HepG2 (cell line): ENCODE results near the gene PCED1B. TPM values are rescaled to one million over a fixed set of nuclear protein-coding genes. Genes with fewer than 3 reads are reported as not detected.

Source experiments
- ATAC-seq: fragments of 200-7000 bp; cut with Tn5 transposase; 3 replicates; pipeline ENCODE4 v1.9.1; 2020; ENCODE audit warnings: mild to moderate bottlenecking, moderate library complexity
- BruUV-seq: library from RNA; stranded (reverse); fragments of 400-500 nt; replicated peaks from 2 replicates; lab custom pipeline; 2021; lab: Mats Ljungman, UMichigan
- CTCF ChIA-PET: fragments of 300-600 bp; formaldehyde crosslinking; extraction: SDS; loops from one replicate; lab custom pipeline; 2021; ENCODE audit warnings: low total read pairs, inconsistent platforms, low intra/inter-chr PET ratio; lab: Yijun Ruan, JAX
- POLR2A ChIA-PET: fragments of 350-600 bp; sonication (Branson Sonifier 250); formaldehyde crosslinking; loops from one replicate; lab custom pipeline; 2020; ENCODE audit warnings: antibody characterized with exemption, inconsistent platforms; lab: Yijun Ruan, JAX
- DNase-seq: peaks from one replicate; pipeline ENCODE4 v3.0.0-alpha.2; 2015; ENCODE audit warnings: low spot score
- FAIRE-seq: peaks from 3 replicates; lab custom pipeline; 2011; peaks lifted over from hg19 to GRCh38; lab: Jason Lieb, UNC
- H2AFZ ChIP-seq: one replicate; pipeline ENCODE4 v1.6.1; 2011; ENCODE audit warnings: low read length, inconsistent platforms
- H3K27ac ChIP-seq: fragments of 300-600 bp; 3 replicates; pipeline ENCODE4 v1.8.0; 2011; ENCODE audit warnings: mixed run types, mild to moderate bottlenecking, mixed read lengths, low read length, inconsistent platforms; ENCODE audit not compliant: insufficient read depth; ENCODE audit errors: extremely low read length
- H3K27me3 ChIP-seq, 2 experiments: fragments of 200-600 bp in 1 of 2; 2 replicates in 1 of 2; 3 replicates in 1 of 2; pipeline versions ENCODE4 v1.6.0 to v1.8.0; 2011; ENCODE audit warnings: low read length in 2 of 2, mild to moderate bottlenecking in 2 of 2, moderate library complexity in 2 of 2, inconsistent platforms in 1 of 2; ENCODE audit not compliant: insufficient read depth in 2 of 2, control insufficient read depth in 1 of 2
- H3K36me3 ChIP-seq, 2 experiments: fragments of 200-600 bp in 1 of 2; replicated peaks in 1 of 2; 2 replicates in 1 of 2; 3 replicates in 1 of 2; pipeline versions ENCODE4 v1.5.1 to v1.8.0; 2011; ENCODE audit warnings: low read length in 2 of 2, inconsistent platforms in 1 of 2; ENCODE audit not compliant: insufficient read depth in 2 of 2, control insufficient read depth in 1 of 2
- H3K4me1 ChIP-seq: 2 replicates; pipeline ENCODE4 v1.5.1; 2012; ENCODE audit warnings: low read length, inconsistent platforms; ENCODE audit not compliant: insufficient read depth
- H3K4me2 ChIP-seq: 2 replicates; pipeline ENCODE4 v1.6.0; 2011; ENCODE audit warnings: low read depth, low read length, inconsistent platforms
- H3K4me3 ChIP-seq, 3 experiments: fragments of 200-600 bp in 1 of 3; sonication (generic), shearing (Covaris generic) in 1 of 3; replicated peaks in 1 of 3; 2 replicates each; pipeline ENCODE4 v1.5.1; 2011 to 2016; ENCODE audit warnings: low read length in 3 of 3, inconsistent platforms in 2 of 3, low read depth in 2 of 3, mild to moderate bottlenecking in 2 of 3, control low read depth in 1 of 3, mixed read lengths in 1 of 3; ENCODE audit not compliant: insufficient read depth in 1 of 3
- H3K79me2 ChIP-seq: one replicate; pipeline ENCODE4 v1.6.1; 2011; ENCODE audit warnings: low read length, inconsistent platforms; ENCODE audit not compliant: insufficient read depth
- H3K9ac ChIP-seq: 2 replicates; pipeline ENCODE4 v1.6.0; 2011; ENCODE audit warnings: mild to moderate bottlenecking, low read depth, low read length, inconsistent platforms; ENCODE audit not compliant: insufficient read depth
- H3K9me3 ChIP-seq: 2 replicates; pipeline ENCODE4 v1.5.1; 2012; ENCODE audit warnings: mild to moderate bottlenecking, low read length
- H4K20me1 ChIP-seq: 2 replicates; pipeline ENCODE4 v1.6.0; 2011; ENCODE audit warnings: inconsistent platforms, mild to moderate bottlenecking, low read length, moderate library complexity; ENCODE audit not compliant: insufficient read depth
- DMAP1 ChIP-seq: IDR thresholded peaks from 2 replicates; pipeline ENCODE4 v1.6.1; 2016
- MAFG ChIP-seq: sonication (generic); formaldehyde crosslinking; IDR thresholded peaks from 2 replicates; pipeline ENCODE4 v1.5.1; 2020; ENCODE audit warnings: mild to moderate bottlenecking, missing genetic modification reagents
- NAIF1 ChIP-seq: sonication (generic); formaldehyde crosslinking; IDR thresholded peaks from 2 replicates; pipeline ENCODE4 v1.5.0; 2020; ENCODE audit warnings: mild to moderate bottlenecking, missing genetic modification reagents, borderline replicate concordance
- PHF20 ChIP-seq: sonication (generic); formaldehyde crosslinking; IDR thresholded peaks from 2 replicates; pipeline ENCODE4 v1.5.0; 2020; ENCODE audit warnings: mild to moderate bottlenecking, missing genetic modification reagents
- PITX1 ChIP-seq: sonication (generic); formaldehyde crosslinking; IDR thresholded peaks from 2 replicates; pipeline ENCODE4 v1.5.1; 2020; ENCODE audit warnings: mild to moderate bottlenecking, missing genetic modification reagents
- SMARCE1 ChIP-seq: fragments of 450-650 bp; IDR thresholded peaks from 2 replicates; pipeline ENCODE4 v1.6.1; 2017; ENCODE audit warnings: borderline replicate concordance
- TSC22D2 ChIP-seq: sonication (generic); formaldehyde crosslinking; IDR thresholded peaks from 2 replicates; pipeline ENCODE4 v1.5.1; 2020; ENCODE audit warnings: missing genetic modification reagents, mild to moderate bottlenecking, borderline replicate concordance
- YY1 ChIP-seq: IDR thresholded peaks from 2 replicates; pipeline ENCODE4 v1.6.1; 2011; ENCODE audit warnings: low read length, low read depth, moderate library complexity, mild to moderate bottlenecking; ENCODE audit not compliant: insufficient read depth, insufficient replicate concordance
- ZBTB1 ChIP-seq: sonication (generic); formaldehyde crosslinking; IDR thresholded peaks from 2 replicates; pipeline ENCODE4 v1.4.0; 2020; ENCODE audit warnings: missing genetic modification reagents, borderline replicate concordance
- ZNF136 ChIP-seq: sonication (generic); formaldehyde crosslinking; IDR thresholded peaks from 2 replicates; pipeline ENCODE4 v1.8.1; 2022; ENCODE audit warnings: low read depth, mild to moderate bottlenecking, moderate library complexity, missing genetic modification reagents
- ZSCAN25 ChIP-seq: sonication (generic); formaldehyde crosslinking; IDR thresholded peaks from 2 replicates; pipeline ENCODE4 v1.8.0; 2022; ENCODE audit warnings: mild to moderate bottlenecking, missing genetic modification reagents
- WGBS: methylation state at CpG from one replicate; pipeline ENCODE4 v1.1.6; 2017; ENCODE audit warnings: low lambda C conversion rate; 5-methylcytosine and 5-hydroxymethylcytosine counted together
- in situ Hi-C: cut with HindIII; loops from 2 replicates; pipeline ENCODE4 v1.10.0; 2017; ENCODE audit warnings: low pct_unique_long_range_greater_than_20kb; ENCODE audit not compliant: extremely low pct_ligation_motif_present
- intact Hi-C: fragments of 100-400 bp; cut with micrococcal nuclease; formaldehyde crosslinking; loops from one replicate; pipeline ENCODE4 v1.10.0; 2022; ENCODE audit not compliant: unreplicated experiment
- polyA plus RNA-seq, 8 experiments: library from polyadenylated mRNA; depleted of rRNA in 3 of 8; stranded (reverse) in 7 of 8; unstranded in 1 of 8; fragments of >200 nt; fragmentation: Illumina TruSeq in 4 of 8; extraction: Trizol in 4 of 8; gene quantifications; 2 replicates each; pipeline versions ENCODE4 v1.2.1 to v1.2.3, GENCODE V29; 2011 to 2016; ENCODE audit warnings: low read depth in 4 of 8, missing spikeins in 1 of 8, mixed read lengths in 1 of 8; ENCODE audit not compliant: insufficient read depth in 1 of 8
- total RNA-seq, 5 experiments: library from RNA; depleted of rRNA; stranded (reverse); fragments of >200 nt; fragmentation: Illumina TruSeq; extraction: Trizol; gene quantifications; 2 replicates each; pipeline ENCODE4 v1.2.3, GENCODE V29; 2016; ENCODE audit warnings: low read depth in 1 of 5
- TF ChIP-seq, protein P1 (sequence below): sonication (generic); IDR thresholded peaks from 2 replicates; pipeline ENCODE4 v1.6.1; 2016; ENCODE audit warnings: low read depth, borderline replicate concordance
- TF ChIP-seq, protein P2 (sequence below): IDR thresholded peaks from 2 replicates; pipeline ENCODE4 v1.6.1; 2018; ENCODE audit warnings: missing genetic modification reagents

PCED1B gene
- total and polyA plus RNA-seq, 2 of the 13 experiments (the other 11 are each of a cell fraction or from before 2014, with no cell fraction given) = 0.11 to 0.37 TPM

DNA sequence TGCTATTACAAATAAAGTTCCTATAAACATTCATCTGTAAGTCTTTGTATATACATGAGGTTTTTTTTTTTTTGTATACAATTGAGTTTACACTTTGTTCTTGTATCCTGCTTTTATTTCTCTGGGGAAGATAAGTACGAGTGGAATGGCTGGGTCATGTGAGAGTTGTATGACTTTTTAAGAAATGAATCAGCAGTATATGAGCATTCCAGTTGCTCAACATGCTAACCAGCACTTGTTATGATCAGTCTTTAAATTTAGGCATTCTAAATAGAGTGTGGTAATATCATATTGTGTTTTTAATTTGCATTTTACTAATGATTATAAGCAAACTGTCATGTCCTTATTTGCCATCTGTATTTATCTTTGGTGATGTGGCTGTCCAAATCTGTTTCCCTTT, 45.0 kb downstream of the PCED1B start:
- no peaks in the 10 kb centered on the region for H3K4me1 ChIP-seq
- no peak overlapping the region for H3K4me2 ChIP-seq
- CTCF ChIA-PET = no interaction called here
- intact Hi-C loops (no loop called here), in situ Hi-C loops (no loop called here)
- no peak overlapping the region for H3K27ac ChIP-seq
- BruUV-seq = no TSS peak
- no peaks in the 10 kb centered on the region; a peak in 1 of 5 replicates for H3K27me3 ChIP-seq
- TF ChIP-seq, protein P1, sequence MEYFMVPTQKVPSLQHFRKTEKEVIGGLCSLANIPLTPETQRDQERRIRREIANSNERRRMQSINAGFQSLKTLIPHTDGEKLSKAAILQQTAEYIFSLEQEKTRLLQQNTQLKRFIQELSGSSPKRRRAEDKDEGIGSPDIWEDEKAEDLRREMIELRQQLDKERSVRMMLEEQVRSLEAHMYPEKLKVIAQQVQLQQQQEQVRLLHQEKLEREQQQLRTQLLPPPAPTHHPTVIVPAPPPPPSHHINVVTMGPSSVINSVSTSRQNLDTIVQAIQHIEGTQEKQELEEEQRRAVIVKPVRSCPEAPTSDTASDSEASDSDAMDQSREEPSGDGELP = no peak
- TF ChIP-seq TSC22D2 = no peak
- no peak for TF ChIP-seq SMARCE1
- TF ChIP-seq MAFG (CRISPR knock-in tag) = no peak
- DNase-seq = no peak
- POLR2A ChIA-PET = no interaction called here
- 0% methylated on average over 1 of the region's 1 CpG for WGBS
- FAIRE-seq = no peak
- H4K20me1 ChIP-seq = no peaks in the 10 kb centered on the region
- no peaks in the 10 kb centered on the region for H3K79me2 ChIP-seq
- no peak overlapping the region for H3K9ac ChIP-seq
- no peaks in the 10 kb centered on the region for H3K9me3 ChIP-seq
- no peak overlapping the region for H2AFZ ChIP-seq
- no peak overlapping the region for H3K4me3 ChIP-seq
- no peaks in the 10 kb centered on the region for H3K36me3 ChIP-seq
- ATAC-seq = no peak

DNA sequence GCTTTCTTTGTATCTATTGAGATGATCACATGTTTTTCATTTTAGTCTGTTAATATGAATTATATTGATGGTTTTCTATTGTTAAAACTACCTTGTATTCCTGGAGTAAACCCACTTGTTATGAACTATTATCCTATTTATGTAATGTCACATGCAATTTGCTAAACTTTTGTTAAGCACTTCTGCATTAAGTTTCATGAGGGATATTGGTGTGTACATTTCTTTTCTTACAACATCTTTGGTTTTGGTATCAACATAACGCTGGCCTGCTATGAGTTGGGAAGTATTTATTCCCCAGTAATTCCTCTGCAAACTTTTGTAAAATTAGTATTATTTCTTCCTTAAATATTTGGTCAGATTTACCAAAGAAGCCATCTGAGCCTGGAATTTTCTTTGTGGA, 46.8 kb downstream of the PCED1B start:
- no peaks in the 10 kb centered on the region for H4K20me1 ChIP-seq
- TF ChIP-seq, protein P2, sequence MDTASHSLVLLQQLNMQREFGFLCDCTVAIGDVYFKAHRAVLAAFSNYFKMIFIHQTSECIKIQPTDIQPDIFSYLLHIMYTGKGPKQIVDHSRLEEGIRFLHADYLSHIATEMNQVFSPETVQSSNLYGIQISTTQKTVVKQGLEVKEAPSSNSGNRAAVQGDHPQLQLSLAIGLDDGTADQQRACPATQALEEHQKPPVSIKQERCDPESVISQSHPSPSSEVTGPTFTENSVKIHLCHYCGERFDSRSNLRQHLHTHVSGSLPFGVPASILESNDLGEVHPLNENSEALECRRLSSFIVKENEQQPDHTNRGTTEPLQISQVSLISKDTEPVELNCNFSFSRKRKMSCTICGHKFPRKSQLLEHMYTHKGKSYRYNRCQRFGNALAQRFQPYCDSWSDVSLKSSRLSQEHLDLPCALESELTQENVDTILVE (CRISPR knock-in tag) = no peak
- no peak for TF ChIP-seq PHF20 (CRISPR knock-in tag)
- TF ChIP-seq DMAP1 = no peak
- TF ChIP-seq ZBTB1 (CRISPR knock-in tag) = no peak
- no peak for TF ChIP-seq ZNF136
- no peak for TF ChIP-seq NAIF1
- TF ChIP-seq ZSCAN25 (CRISPR knock-in tag) = no peak
- TF ChIP-seq YY1 = no peak
- no peak for TF ChIP-seq PITX1 (CRISPR knock-in tag)
- TF ChIP-seq, all 625 proteins: peak for 0
- H3K4me1 ChIP-seq = no peaks in the 10 kb centered on the region
- FAIRE-seq = no peak
- no peaks in the 10 kb centered on the region; a peak in 1 of 5 replicates for H3K27me3 ChIP-seq
- H2AFZ ChIP-seq = no peak overlapping the region
- no peak overlapping the region for H3K4me3 ChIP-seq
- in situ Hi-C loops (no loop called here), intact Hi-C loops (no loop called here)
- BruUV-seq = no TSS peak
- ChIA-PET POLR2A (no interaction called here), CTCF (no interaction called here)
- H3K9ac ChIP-seq = no peak overlapping the region
- no peak overlapping the region for H3K4me2 ChIP-seq
- no peaks in the 10 kb centered on the region for H3K79me2 ChIP-seq
- no peak overlapping the region for H3K27ac ChIP-seq
- no peak for DNase-seq
- no peaks in the 10 kb centered on the region for H3K36me3 ChIP-seq
- 0% methylated on average over 1 of the region's 1 CpG for WGBS
- no peak for ATAC-seq
- no peaks in the 10 kb centered on the region for H3K9me3 ChIP-seq
